GM12865 (cell line): Measurements from ENCODE around the gene MTMR10.

Experiments
- DNase-seq: peaks from one replicate; pipeline ENCODE4 v3.0.0; 2010; ENCODE audit warnings: low read depth
- H3K4me3 ChIP-seq: 2 replicates; pipeline ENCODE4 v1.5.1; 2011; ENCODE audit warnings: mild to moderate bottlenecking, low read depth, low read length, control low read depth
- CTCF ChIP-seq: IDR thresholded peaks from 2 replicates; pipeline ENCODE4 v1.5.1; 2011; ENCODE audit warnings: low read length, control low read depth, low read depth, inconsistent platforms; ENCODE audit not compliant: insufficient read depth; ENCODE audit errors: missing control alignments

The MTMR10 gene

GRCh38 chr15:30953183-30953582 is 38.2 kb downstream of the MTMR10 start:
- DNase-seq: no peak
- H3K4me3 ChIP-seq: no peak overlapping the region
- TF ChIP-seq CTCF: no peak

DNA sequence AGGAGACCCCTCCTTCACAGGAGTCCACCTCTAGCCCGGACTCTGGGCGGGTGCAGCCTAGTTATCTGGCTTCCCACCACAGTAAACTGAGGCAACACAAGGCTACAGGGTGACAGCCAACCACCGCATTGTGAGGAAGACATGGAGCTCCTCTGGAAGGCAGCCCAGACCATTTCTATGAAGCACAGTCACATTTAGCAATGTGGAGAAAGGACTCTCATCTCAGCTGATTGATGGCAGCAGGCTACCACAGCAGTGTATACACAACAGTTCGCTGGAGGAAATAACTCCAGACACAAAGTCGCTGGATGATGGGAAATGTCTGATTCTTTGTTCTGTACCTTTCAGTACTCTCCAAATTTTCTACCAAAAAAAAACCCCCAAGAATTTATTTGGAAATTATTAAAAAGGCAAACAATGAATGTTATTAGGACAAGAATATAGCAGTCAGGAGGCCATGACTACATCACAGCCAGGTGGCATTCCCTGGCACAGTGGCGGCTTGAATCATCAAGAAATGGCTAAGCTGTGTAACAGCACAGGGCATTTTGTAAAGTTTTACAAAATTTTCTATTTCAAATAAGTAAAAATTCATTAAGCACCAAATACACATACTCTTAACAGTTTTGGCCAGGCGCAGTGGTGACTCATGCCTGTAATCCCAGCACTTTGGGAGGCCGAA is 47.6 kb downstream of the MTMR10 start:
- H3K4me3 ChIP-seq: no peak overlapping the region
- DNase-seq: no peak
- no peak for TF ChIP-seq CTCF

GRCh38 chr15:30941520-30941919 is 49.9 kb downstream of the MTMR10 start:
- no peak for TF ChIP-seq CTCF
- DNase-seq: no peak
- H3K4me3 ChIP-seq: no peak overlapping the region

GRCh38 chr15:30940359-30940758 is 51.1 kb downstream of the MTMR10 start:
- no peak for DNase-seq
- TF ChIP-seq CTCF: no peak

GRCh38 chr15:30939161-30939560 is 52.3 kb downstream of the MTMR10 start:
- DNase-seq: no peak
- TF ChIP-seq CTCF: no peak
- no peak overlapping the region for H3K4me3 ChIP-seq

More at GRCh38 chr15:30940359-30940758, 51.1 kb downstream of the MTMR10 start:
- H3K4me3 ChIP-seq: no peak overlapping the region

- no peak for TF ChIP-seq CTCF
- H3K4me3 ChIP-seq: no peak overlapping the region
- DNase-seq: no peak
Observed at GRCh38 chr15:30933293-30933692, 58.1 kb downstream of the MTMR10 start.

- H3K4me3 ChIP-seq: no peak overlapping the region
- peak; percentile 18 for DNase-seq
- TF ChIP-seq CTCF: no peak
Observed at GRCh38 chr15:30930422-30930821, 61.0 kb downstream of the MTMR10 start.
